ENCODE results near the gene TAF1B.
"Not testable (repeated sequence)": the region's sequence is repeated elsewhere in the genome, so short reads cannot be mapped to it uniquely, and the experiment has no call there.

TAF1B gene

GRCh38 chr2:9887513-9887912, 44.2 kb downstream of the TAF1B start:
- no peak for DNase-seq

- DNase-seq: peak; percentile 71
Observed at GRCh38 chr2:9889812-9890261, 46.6 kb downstream of the TAF1B start.

DNA sequence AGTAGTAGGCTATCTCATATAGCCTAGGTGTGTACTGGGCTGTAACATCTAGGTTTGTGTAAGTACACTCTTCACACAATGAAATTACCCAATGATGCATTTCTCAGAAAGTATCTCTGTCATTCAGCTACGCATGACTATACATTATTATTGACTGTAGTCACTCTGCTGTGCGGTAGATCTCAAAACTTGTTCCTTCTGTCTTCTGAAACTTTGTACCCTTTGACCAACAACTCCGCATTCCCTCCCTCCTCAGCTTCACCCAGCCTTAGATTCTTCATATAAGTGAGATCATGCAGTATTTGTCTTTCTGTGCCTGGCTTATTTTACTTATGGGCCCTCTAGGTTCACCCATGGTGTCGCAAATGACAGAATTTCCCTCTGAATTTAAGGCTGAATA, 49.0 kb downstream of the TAF1B start:
- DNase-seq: no peak

DNA sequence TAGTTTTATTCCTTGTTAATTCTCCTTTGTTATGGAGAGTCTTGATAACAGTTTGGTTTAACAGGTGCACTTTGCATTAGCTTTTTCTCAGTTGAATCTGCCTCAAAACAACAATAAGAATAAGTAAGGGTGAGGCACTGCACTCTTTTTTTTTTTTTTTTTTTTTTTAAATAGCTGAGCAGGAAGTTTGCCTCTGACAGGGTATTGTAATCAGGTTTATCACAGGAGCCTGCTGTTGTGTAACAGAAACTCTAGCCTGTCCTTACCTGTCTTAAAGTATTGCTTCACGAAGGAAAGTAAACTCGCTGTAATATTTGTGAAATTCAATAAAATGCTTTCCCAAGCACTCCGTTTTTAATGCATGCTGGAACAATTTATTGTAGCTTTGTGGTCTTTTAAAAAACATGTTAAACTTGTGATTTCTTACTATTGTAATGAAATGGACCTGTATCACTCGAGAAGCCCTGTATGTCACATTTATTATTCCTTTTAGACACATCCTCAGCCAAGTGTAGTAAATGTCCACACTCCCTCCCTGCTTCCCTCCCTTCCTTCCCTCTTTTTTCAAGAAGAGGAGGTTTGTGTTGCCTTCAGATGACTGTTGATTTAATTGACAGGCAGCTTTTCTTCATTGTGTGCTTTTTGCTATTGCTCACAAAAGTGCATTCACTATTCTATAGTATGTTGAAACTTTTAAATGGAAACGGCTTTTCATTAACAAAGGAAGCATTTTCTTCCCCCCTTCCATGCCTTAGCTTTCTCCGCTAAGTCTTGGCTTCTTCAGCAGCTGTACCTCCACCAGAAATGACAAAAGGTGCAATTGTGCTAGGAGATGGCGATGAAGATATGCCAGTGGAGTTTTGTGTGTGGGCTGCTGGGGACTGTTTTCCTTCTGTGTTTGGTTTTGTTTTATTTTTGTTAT, 52.7 kb downstream of the TAF1B start:
- peak; percentile 31 for DNase-seq

DNA sequence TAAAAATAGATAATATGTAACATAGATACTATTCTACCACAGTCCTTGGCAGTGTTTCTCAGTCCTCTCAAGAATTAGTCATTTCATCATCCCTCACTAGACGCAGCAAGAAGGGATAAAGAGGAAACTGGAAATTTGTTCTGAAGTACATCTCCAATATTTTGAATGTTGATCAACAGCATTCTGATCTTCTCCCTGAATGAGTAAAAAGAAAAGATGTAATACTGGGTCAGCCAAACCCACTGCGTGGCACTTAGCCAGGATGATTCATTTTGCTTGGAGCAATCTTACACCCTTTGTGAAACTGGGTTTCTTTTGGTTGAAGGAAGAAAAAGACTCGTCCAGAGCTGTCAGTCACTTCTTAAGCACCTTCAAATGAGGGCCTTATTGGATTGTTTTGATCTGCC, 54.1 kb downstream of the TAF1B start:
- peak; percentile 91 for DNase-seq

DNA sequence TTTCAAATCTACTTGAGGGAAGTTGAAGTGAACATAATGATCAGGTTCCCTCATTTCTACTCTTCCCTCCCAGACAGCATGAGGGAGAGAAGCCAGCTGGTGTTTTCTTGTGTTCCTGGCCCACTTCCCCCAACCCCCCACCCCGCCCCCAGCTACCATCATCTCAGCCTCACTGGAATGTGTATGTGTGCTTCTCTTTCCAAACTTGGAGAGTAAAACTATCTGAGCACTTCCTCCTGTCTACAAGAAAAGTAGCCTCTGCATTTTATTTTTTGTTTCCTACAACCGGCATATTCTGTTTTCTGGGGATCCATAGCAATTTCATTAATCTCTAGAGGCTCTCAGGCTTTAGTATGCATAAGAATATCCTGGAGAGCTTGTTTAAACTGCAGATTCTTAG, 54.6 kb downstream of the TAF1B start:
- peak; percentile 91 for DNase-seq

GRCh38 chr2:9905413-9905812, 62.1 kb downstream of the TAF1B start:
- DNase-seq: no peak

- no peak for DNase-seq
Observed at GRCh38 chr2:9907402-9907801, 64.1 kb downstream of the TAF1B start.

DNA sequence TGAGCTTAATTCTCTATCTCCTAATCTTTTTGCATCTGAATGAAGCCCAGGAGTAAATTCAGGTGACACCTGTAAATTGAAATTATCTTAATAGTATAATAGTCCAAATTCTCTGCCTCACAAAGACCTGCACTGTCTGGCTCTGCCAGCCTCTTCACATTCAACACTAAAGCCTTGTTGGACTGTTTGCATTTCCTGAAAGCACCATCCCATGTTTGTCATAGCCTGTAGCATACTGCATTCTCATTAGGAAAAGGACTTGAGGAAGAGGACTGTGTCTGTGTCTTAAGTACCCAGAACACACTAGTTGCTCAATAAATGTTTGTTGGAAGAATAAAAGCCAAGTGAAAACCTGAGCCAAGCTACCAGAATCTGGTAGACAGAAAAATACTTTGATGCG, 65.4 kb downstream of the TAF1B start:
- DNase-seq: no peak

- no peak for DNase-seq
Observed at GRCh38 chr2:9909106-9909505, 65.8 kb downstream of the TAF1B start.

GRCh38 chr2:9910699-9911098, 67.4 kb downstream of the TAF1B start:
- DNase-seq: no peak

DNA sequence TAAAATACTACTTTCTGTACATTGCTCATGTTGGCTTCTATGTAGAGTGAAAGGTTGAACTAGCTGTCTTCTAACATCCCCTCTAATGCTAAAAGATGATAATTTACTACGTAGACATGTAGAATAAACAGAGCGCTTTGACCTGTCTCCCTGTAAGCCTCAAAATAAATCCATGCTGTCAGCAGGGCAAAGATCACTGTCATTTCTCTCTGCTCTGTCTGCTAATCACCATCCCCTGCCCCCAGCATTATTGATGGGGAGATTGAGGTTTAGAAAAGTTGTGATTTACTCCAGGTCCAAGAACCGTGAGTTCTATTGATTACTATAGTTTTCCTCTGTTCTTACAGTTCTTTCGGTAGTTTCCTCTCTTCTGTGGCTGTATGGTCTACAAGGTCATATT, 69.2 kb downstream of the TAF1B start:
- no peak for DNase-seq

GRCh38 chr2:9914384-9915065, 71.3 kb downstream of the TAF1B start:
- DNase-seq: no peak

GRCh38 chr2:9918275-9918674, 75.0 kb downstream of the TAF1B start:
- no peak for DNase-seq

DNA sequence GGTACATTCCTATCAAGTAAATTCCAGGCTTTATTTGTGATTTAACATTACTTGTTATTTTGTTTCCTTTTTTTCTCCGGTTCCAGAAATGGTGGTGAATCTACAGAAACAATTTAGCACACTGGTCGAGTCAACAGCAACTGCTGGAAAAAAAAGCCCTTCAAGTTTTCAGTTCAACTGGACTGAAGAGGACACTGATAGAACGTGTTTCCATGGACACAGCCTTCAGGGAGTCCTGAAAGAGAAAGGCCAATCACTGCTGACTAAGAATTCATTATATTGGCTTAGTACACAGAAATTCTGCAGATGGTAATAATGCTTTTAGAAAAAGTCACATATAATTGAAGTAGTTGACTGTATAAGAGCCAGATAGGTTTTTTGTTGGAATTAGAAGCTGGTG, 76.2 kb downstream of the TAF1B start:
- DNase-seq: no peak

GRCh38 chr2:9927020-9927419, 83.7 kb downstream of the TAF1B start:
- not testable (repeated sequence) for DNase-seq

DNA sequence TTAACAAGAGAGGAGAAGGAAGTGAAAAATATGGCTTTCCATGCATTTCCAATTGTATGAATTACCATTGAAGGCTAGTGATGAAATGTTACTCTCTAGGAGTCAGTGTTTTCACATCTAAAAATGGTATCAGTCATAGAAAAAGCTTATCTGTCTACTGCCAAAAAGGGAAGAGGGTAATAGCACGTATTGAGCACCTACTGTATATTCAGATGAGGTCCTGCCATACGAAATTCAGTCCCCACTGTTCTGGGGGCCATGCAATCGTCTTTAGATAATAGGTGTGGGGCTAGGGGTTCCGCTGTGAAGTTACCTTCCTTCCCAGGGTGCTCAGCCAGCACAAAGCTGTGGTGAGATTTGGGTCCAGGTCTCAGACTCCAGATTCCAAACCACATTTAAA, 94.0 kb downstream of the TAF1B start:
- no peak for DNase-seq

DNA sequence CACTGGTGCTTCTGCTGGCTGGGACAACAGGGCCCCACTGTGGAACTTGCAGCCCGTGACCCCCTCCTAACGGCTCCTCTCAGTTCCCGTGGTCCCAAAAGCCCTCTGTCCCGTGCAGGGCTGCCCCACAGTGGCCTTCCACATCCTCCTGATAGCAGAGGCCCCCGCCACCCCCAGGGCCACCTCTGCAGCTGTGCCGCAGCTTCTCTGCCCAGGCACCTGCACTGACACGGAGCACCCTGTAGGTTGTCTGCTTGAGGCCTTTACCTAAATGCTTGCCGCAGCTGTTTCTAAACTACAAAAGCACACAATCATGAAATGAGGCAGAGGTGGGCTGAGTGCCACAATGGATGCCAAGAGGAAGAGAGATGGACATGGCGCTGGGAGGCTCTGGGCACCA, 94.7 kb downstream of the TAF1B start:
- DNase-seq: no peak

DNA sequence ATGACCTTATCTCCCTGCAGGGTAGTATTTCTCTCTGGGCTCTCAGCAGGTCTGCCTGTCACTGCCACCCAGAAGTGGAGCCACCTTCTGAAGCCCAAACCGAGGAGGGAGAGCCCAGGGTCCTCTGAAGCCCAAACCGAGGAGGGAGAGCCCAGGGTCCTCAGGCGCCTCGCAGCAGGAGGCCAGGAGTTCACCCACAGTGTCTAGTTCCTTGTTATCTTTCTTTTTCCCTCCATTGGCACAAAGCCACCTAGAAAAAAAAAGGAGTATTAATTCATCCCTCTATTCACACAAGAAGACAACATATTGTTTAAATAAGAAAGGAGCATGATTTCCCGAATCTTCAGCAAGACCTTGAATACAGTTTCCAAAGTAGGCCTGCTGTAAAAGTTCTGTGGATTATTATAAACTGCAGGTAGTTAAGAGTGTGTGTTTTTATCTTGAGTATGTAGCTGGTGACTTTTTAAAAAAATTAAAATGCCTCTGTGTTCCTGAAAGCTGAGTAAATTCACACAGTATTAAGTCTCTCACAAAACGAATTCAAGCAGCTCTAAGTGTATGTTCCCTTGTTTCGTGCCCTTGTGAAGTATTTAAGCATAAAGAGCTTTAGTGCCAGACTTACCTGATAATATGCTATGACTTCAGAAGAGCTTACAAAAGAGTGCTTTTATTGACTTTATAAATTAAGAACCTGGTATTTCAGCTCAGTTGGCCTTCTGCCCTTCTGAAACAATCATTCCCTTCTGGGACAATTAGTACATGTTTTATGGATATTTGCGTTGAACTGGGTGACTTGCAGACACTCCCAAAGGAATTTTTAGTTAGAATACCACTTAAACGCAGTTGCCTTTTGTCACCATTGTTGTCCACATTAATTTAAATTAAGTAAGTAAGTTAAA, 96.6 kb downstream of the TAF1B start:
- DNase-seq: no peak

DNA sequence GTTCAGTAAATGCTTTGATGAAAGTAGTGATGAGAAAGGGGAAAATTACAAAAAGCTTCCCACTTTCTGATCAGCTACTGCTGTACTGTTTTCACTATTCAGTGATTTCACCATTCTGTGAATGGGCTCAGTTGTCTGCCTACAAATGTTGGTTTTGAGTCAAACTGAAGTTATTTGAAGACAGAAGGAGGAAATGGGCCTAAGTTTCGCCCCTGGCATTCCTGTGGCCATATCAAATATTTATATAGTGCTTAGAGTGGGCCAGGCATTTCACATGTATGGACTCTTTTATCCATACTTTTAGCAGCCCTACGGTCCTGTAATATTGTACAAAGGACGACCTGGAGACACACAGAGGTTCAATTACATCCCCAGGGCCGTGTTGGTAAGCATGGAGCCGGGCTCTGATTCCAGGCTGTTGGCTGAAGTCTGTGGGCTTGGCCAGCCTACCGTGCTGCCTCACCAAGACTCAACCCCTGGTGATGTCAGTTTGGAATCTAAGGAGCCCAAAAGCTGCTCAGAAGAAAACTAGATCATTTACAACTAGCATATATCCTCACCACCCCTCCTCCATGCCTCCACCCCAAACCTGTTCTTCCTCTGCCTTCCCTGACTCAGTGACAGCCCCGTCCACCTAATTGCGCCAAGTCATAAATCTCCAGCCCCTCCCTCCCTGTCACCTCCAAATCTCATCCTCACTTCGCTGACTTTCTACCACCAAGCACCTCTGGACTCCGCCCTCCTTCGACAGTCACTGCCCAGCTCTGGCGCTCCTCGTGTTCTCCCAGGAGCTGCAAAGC, 98.1 kb downstream of the TAF1B start:
- no peak for DNase-seq

GRCh38 chr2:9941996-9942390, 98.7 kb downstream of the TAF1B start:
- DNase-seq: no peak

- DNase-seq: no peak
Observed at GRCh38 chr2:9944330-9944758, 101.1 kb downstream of the TAF1B start.
